Endothelial cell of umbilical vein (primary cell): Measurements from ENCODE around the gene GIPC1. TPM values are rescaled to one million over a fixed set of nuclear protein-coding genes. Genes with fewer than 3 reads are reported as not detected.

Experiments used
- BruUV-seq: library from RNA; stranded (reverse); fragments of 400-500 nt; replicated peaks from 2 replicates; lab custom pipeline; 2021; lab: Mats Ljungman, UMichigan
- CTCF ChIA-PET: fragments of 300-600, 350-600 bp; sonication (Branson Sonifier 250); formaldehyde crosslinking; loops from one replicate; lab custom pipeline; 2021; ENCODE audit warnings: antibody characterized with exemption, inconsistent platforms; lab: Charles Lee
- POLR2A ChIA-PET: fragments of 300-600, 350-600 bp; sonication (Branson Sonifier 250); formaldehyde crosslinking; loops from one replicate; lab custom pipeline; 2021; ENCODE audit warnings: antibody characterized with exemption, inconsistent platforms; lab: Charles Lee
- DNase-seq: peaks from one replicate; pipeline ENCODE4 v3.0.0-alpha.2; 2011; ENCODE audit warnings: low read depth, low spot score
- FAIRE-seq: peaks from 2 replicates; lab custom pipeline; 2011; peaks lifted over from hg19 to GRCh38; lab: Jason Lieb, UNC
- H2AFZ ChIP-seq: 2 replicates; pipeline ENCODE4 v1.6.0; 2012; ENCODE audit warnings: low read depth, low read length, control low read depth, inconsistent platforms
- H3K27ac ChIP-seq: 2 replicates; pipeline ENCODE4 v1.5.1; 2011; ENCODE audit warnings: low read depth, mild to moderate bottlenecking, control low read depth, low read length, moderate library complexity; ENCODE audit not compliant: insufficient read depth
- H3K27me3 ChIP-seq, 2 experiments: 2 replicates each; pipeline versions ENCODE4 v1.6.0 to v1.6.1; 2011; ENCODE audit warnings: low read length in 2 of 2, mixed read lengths in 1 of 2; ENCODE audit not compliant: control insufficient read depth in 2 of 2, insufficient read depth in 2 of 2
- H3K36me3 ChIP-seq, 2 experiments: 2 replicates in 1 of 2; 3 replicates in 1 of 2; pipeline ENCODE4 v1.5.1; 2011; ENCODE audit warnings: low read length in 2 of 2, mild to moderate bottlenecking in 1 of 2, moderate library complexity in 1 of 2; ENCODE audit not compliant: control insufficient read depth in 2 of 2, insufficient read depth in 2 of 2; ENCODE audit errors: extremely low read depth in 1 of 2
- H3K4me1 ChIP-seq: 3 replicates; pipeline ENCODE4 v1.5.1; 2011; ENCODE audit warnings: mild to moderate bottlenecking, low read length; ENCODE audit not compliant: control insufficient read depth, insufficient read depth; ENCODE audit errors: extremely low read depth
- H3K4me2 ChIP-seq: 2 replicates; pipeline ENCODE4 v1.6.1; 2011; ENCODE audit warnings: low read length, control low read depth, mixed read lengths; ENCODE audit not compliant: insufficient read depth
- H3K4me3 ChIP-seq, 3 experiments: fragments of 200-600 bp in 1 of 3; sonication (generic), shearing (Covaris generic) in 1 of 3; replicated peaks in 1 of 3; 2 replicates each; pipeline ENCODE4 v1.5.1; 2011 to 2016; ENCODE audit warnings: control low read depth in 3 of 3, low read length in 3 of 3, mild to moderate bottlenecking in 2 of 3, inconsistent platforms in 1 of 3, low read depth in 1 of 3, moderate library complexity in 1 of 3; ENCODE audit not compliant: insufficient read depth in 1 of 3
- H3K79me2 ChIP-seq: 2 replicates; pipeline ENCODE4 v1.6.0; 2012; ENCODE audit warnings: low read length, inconsistent platforms; ENCODE audit not compliant: control insufficient read depth, insufficient read depth
- H3K9ac ChIP-seq: replicated peaks from 2 replicates; pipeline ENCODE3; 2011; ENCODE audit warnings: low read length, control low read depth; ENCODE audit not compliant: insufficient read depth; ENCODE audit errors: extremely low read depth
- H3K9me1 ChIP-seq: replicated peaks from 3 replicates; pipeline ENCODE4 v1.6.0; 2011; ENCODE audit warnings: mild to moderate bottlenecking, low read length; ENCODE audit not compliant: control insufficient read depth, insufficient read depth; ENCODE audit errors: extremely low read depth
- H3K9me3 ChIP-seq: replicated peaks from 2 replicates; pipeline ENCODE4 v1.5.1; 2012; ENCODE audit warnings: low read length, inconsistent platforms; ENCODE audit not compliant: control insufficient read depth, insufficient read depth
- H4K20me1 ChIP-seq: replicated peaks from 2 replicates; pipeline ENCODE3; 2011; ENCODE audit warnings: mild to moderate bottlenecking, low read length; ENCODE audit not compliant: control insufficient read depth, insufficient read depth; ENCODE audit errors: extremely low read depth
- CTCF ChIP-seq, 2 donors: IDR thresholded peaks; 1 replicate in 1 of 2; 2 replicates in 1 of 2; pipeline ENCODE4 v1.5.1; 2011; ENCODE audit warnings: low read length in 2 of 2, mild to moderate bottlenecking in 2 of 2, moderate library complexity in 2 of 2, control low read depth in 1 of 2, inconsistent platforms in 1 of 2, low read depth in 1 of 2; ENCODE audit not compliant: insufficient read depth in 1 of 2; ENCODE audit errors: extremely low read depth in 1 of 2
- FOS ChIP-seq: IDR thresholded peaks from 2 replicates; pipeline ENCODE4 v1.6.1; 2011; ENCODE audit warnings: mild to moderate bottlenecking, low read length, moderate library complexity, borderline replicate concordance; ENCODE audit not compliant: insufficient read depth
- GATA2 ChIP-seq: IDR thresholded peaks from 2 replicates; pipeline ENCODE4 v1.7.0; 2011; ENCODE audit warnings: low read depth, mild to moderate bottlenecking, moderate library complexity, mixed read lengths, low read length; ENCODE audit not compliant: insufficient read length, insufficient read depth
- POLR2A ChIP-seq: IDR thresholded peaks from 2 replicates; pipeline ENCODE4 v1.6.1; 2012; ENCODE audit warnings: low read depth, mild to moderate bottlenecking, control low read depth, low read length
- dilution Hi-C: fragments of 300-500 bp; cut with MboI; formaldehyde crosslinking; loops from one replicate; pipeline ENCODE4 v1.15.0; 2019; ENCODE audit warnings: low sequenced_read_pairs; ENCODE audit not compliant: extremely low pct_ligation_motif_present
- intact Hi-C: fragments of 100-400 bp; cut with micrococcal nuclease; formaldehyde crosslinking; loops from one replicate; pipeline ENCODE4 v1.10.0; 2022
- polyA plus RNA-seq, 4 experiments: library from polyadenylated mRNA; depleted of rRNA in 3 of 4; stranded (reverse) in 3 of 4; unstranded in 1 of 4; fragments of >200 nt; gene quantifications; 2 replicates each; pipeline versions ENCODE4 v1.2.1 to v1.2.3, GENCODE V29; 2011 to 2012; ENCODE audit warnings: missing spikeins in 1 of 4
- total RNA-seq: library from RNA; stranded (reverse); gene quantifications from 2 replicates; pipeline ENCODE4 v1.2.3, GENCODE V29; 2021
- TF ChIP-seq, protein P1 (sequence below): IDR thresholded peaks from 2 replicates; pipeline ENCODE4 v1.6.1; 2011; ENCODE audit not compliant: insufficient read depth, insufficient read length

GIPC1 gene
- total and polyA plus RNA-seq, 2 donors (not counting 3 experiments of a cell fraction or from before 2014, with no cell fraction given) = 108 to 141 TPM

GRCh38 chr19:14516746-14517438, 21.0 kb upstream of the GIPC1 start:
- no peaks in the 10 kb centered on the region for H4K20me1 ChIP-seq
- BruUV-seq = TSS peak; percentile 28
- dilution Hi-C loops (no loop called here), intact Hi-C loops (loop anchor here (1.0 kb wide), 2 partner anchors 10 to 21 kb away; partner anchors contain the start of gene GIPC1)
- CTCF ChIA-PET = interaction anchor here (1.0 to 2.9 kb wide), 8 partner anchors 11 to 44 kb away, joined by 3 to 22 read pairs (median 9); partner anchors contain the start of gene PTGER1
- no peak overlapping the region for H2AFZ ChIP-seq
- peak overlapping the region; percentile 59 to 93 (median 85) for H3K4me3 ChIP-seq
- H3K27me3 ChIP-seq = no peaks in the 10 kb centered on the region
- peak overlapping the region; percentile 98 for H3K9ac ChIP-seq
- peak; percentile 21 for DNase-seq
- peak overlapping the region; percentile 3 for H3K27ac ChIP-seq
- FAIRE-seq = peak; percentile 31
- H3K4me2 ChIP-seq = peak overlapping the region; percentile 94
- H3K4me1 ChIP-seq = peaks cover 36% of the 10 kb centered on the region
- POLR2A ChIA-PET = interaction anchor here (0.6 to 2.8 kb wide), 5 partner anchors 9 to 414 kb away, joined by 3 to 27 read pairs (median 7); no protein-coding TSS in a partner anchor
- no peaks in the 10 kb centered on the region for H3K9me3 ChIP-seq
- H3K9me1 ChIP-seq = no peaks in the 10 kb centered on the region
- H3K79me2 ChIP-seq = peaks cover 33% of the 10 kb centered on the region
- TF ChIP-seq, protein P1, sequence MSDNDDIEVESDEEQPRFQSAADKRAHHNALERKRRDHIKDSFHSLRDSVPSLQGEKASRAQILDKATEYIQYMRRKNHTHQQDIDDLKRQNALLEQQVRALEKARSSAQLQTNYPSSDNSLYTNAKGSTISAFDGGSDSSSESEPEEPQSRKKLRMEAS = no peak
- TF ChIP-seq POLR2A = no peak
- no peak for TF ChIP-seq FOS
- TF ChIP-seq GATA2 = no peak
- no peak for TF ChIP-seq CTCF (IDR thresholded peaks at IDR 0.05; ENCODE audit: extremely low read depth in 1 of 2, insufficient read depth in 1 of 2, low read depth in 1 of 2, low read length in 2 of 2)
- peaks cover 12 to 13% of the 10 kb centered on the region in 2 experiments for H3K36me3 ChIP-seq
